ENCODE data around the gene ELFN1. TPM values are rescaled to one million over a fixed set of nuclear protein-coding genes. Genes with fewer than 3 reads are reported as not detected.
"Not testable (repeated sequence)": the region's sequence is repeated elsewhere in the genome, so short reads cannot be mapped to it uniquely, and the experiment has no call there.

Gene ELFN1
- total RNA-seq, 1 donor from 2014 or later, result not detected

GRCh38 chr7:1758859-1759521 is 88.9 kb downstream of the ELFN1 start:
- no peaks in the 10 kb centered on the region for H3K27me3 Mint-ChIP-seq
- no peak overlapping the region for H3K27ac Mint-ChIP-seq
- H3K4me1 Mint-ChIP-seq, result no peaks in the 10 kb centered on the region
- no peak for DNase-seq
- H3K9me3 Mint-ChIP-seq, result peaks cover 8% of the 10 kb centered on the region
- no peak overlapping the region for H3K4me3 Mint-ChIP-seq
- H3K36me3 Mint-ChIP-seq (ENCODE audit: low read depth), result no peaks in the 10 kb centered on the region
- intact Hi-C loops (cut with micrococcal nuclease), result no loop called here

GRCh38 chr7:1761097-1761496 is 91.0 kb downstream of the ELFN1 start:
- DNase-seq, result no peak
- no peak overlapping the region for H3K27ac Mint-ChIP-seq
- no peak overlapping the region for H3K4me3 Mint-ChIP-seq
- H3K36me3 Mint-ChIP-seq (ENCODE audit: low read depth), result no peaks in the 10 kb centered on the region
- peaks cover 8% of the 10 kb centered on the region for H3K9me3 Mint-ChIP-seq
- no peaks in the 10 kb centered on the region for H3K27me3 Mint-ChIP-seq
- intact Hi-C loops (cut with micrococcal nuclease), result no loop called here
- no peaks in the 10 kb centered on the region for H3K4me1 Mint-ChIP-seq

GRCh38 chr7:1761774-1762173 is 91.7 kb downstream of the ELFN1 start:
- Mint-ChIP-seq H3K36me3 (ENCODE audit: low read depth) (no peaks in the 10 kb centered on the region), H3K4me1 (no peaks in the 10 kb centered on the region), H3K4me3 (no peak overlapping the region), H3K9me3 (peaks cover 8% of the 10 kb centered on the region), H3K27me3 (no peaks in the 10 kb centered on the region), H3K27ac (no peak overlapping the region)
- intact Hi-C loops (cut with micrococcal nuclease), result no loop called here
- DNase-seq, result no peak

GRCh38 chr7:1762238-1762945 is 92.3 kb downstream of the ELFN1 start:
- H3K36me3 Mint-ChIP-seq (ENCODE audit: low read depth), result no peaks in the 10 kb centered on the region
- H3K4me3 Mint-ChIP-seq, result no peak overlapping the region
- no peaks in the 10 kb centered on the region for H3K4me1 Mint-ChIP-seq
- intact Hi-C loops (cut with micrococcal nuclease), result no loop called here
- DNase-seq, result no peak
- peaks cover 10% of the 10 kb centered on the region for H3K9me3 Mint-ChIP-seq
- no peaks in the 10 kb centered on the region for H3K27me3 Mint-ChIP-seq
- H3K27ac Mint-ChIP-seq, result no peak overlapping the region

GRCh38 chr7:1763033-1763432 is 93.0 kb downstream of the ELFN1 start:
- no peaks in the 10 kb centered on the region for H3K36me3 Mint-ChIP-seq (ENCODE audit: low read depth)
- H3K9me3 Mint-ChIP-seq, result peaks cover 11% of the 10 kb centered on the region
- H3K4me1 Mint-ChIP-seq, result no peaks in the 10 kb centered on the region
- no peak overlapping the region for H3K27ac Mint-ChIP-seq
- no peak for DNase-seq
- intact Hi-C loops (cut with micrococcal nuclease), result no loop called here
- H3K4me3 Mint-ChIP-seq, result no peak overlapping the region
- no peaks in the 10 kb centered on the region for H3K27me3 Mint-ChIP-seq

- H3K27ac Mint-ChIP-seq; H3K36me3 Mint-ChIP-seq (ENCODE audit: low read depth); DNase-seq; H3K4me3 Mint-ChIP-seq; intact Hi-C loops (cut with micrococcal nuclease); H3K4me1 Mint-ChIP-seq; H3K27me3 Mint-ChIP-seq: not testable (repeated sequence)
- peaks cover 11% of the 10 kb centered on the region for H3K9me3 Mint-ChIP-seq
These were observed 93.8 kb downstream of the ELFN1 start for GRCh38 chr7:1763911-1764310.

GRCh38 chr7:1765336-1765735 is 95.3 kb downstream of the ELFN1 start:
- Mint-ChIP-seq H3K27ac (no peak overlapping the region), H3K4me1 (no peaks in the 10 kb centered on the region), H3K27me3 (no peaks in the 10 kb centered on the region), H3K4me3 (no peak overlapping the region), H3K9me3 (peaks cover 8% of the 10 kb centered on the region), H3K36me3 (ENCODE audit: low read depth) (no peaks in the 10 kb centered on the region)
- DNase-seq, result no peak
- intact Hi-C loops (cut with micrococcal nuclease), result no loop called here

GRCh38 chr7:1767524-1767923 is 97.4 kb downstream of the ELFN1 start:
- no peak overlapping the region for H3K4me3 Mint-ChIP-seq
- H3K36me3 Mint-ChIP-seq (ENCODE audit: low read depth), result no peaks in the 10 kb centered on the region
- intact Hi-C loops (cut with micrococcal nuclease), result no loop called here
- peaks cover 4% of the 10 kb centered on the region for H3K9me3 Mint-ChIP-seq
- no peak overlapping the region for H3K27ac Mint-ChIP-seq
- H3K27me3 Mint-ChIP-seq, result no peaks in the 10 kb centered on the region
- DNase-seq, result no peak
- H3K4me1 Mint-ChIP-seq, result no peaks in the 10 kb centered on the region

GRCh38 chr7:1768832-1769231 is 98.8 kb downstream of the ELFN1 start:
- H3K4me1 Mint-ChIP-seq, result no peaks in the 10 kb centered on the region
- intact Hi-C loops (cut with micrococcal nuclease), result no loop called here
- peaks cover 9% of the 10 kb centered on the region for H3K9me3 Mint-ChIP-seq
- H3K4me3 Mint-ChIP-seq, result no peak overlapping the region
- H3K36me3 Mint-ChIP-seq (ENCODE audit: low read depth), result no peaks in the 10 kb centered on the region
- H3K27ac Mint-ChIP-seq, result no peak overlapping the region
- DNase-seq, result no peak
- no peaks in the 10 kb centered on the region for H3K27me3 Mint-ChIP-seq

- intact Hi-C loops (cut with micrococcal nuclease), result no loop called here
- Mint-ChIP-seq H3K27me3 (no peaks in the 10 kb centered on the region), H3K27ac (no peak overlapping the region), H3K36me3 (ENCODE audit: low read depth) (no peaks in the 10 kb centered on the region), H3K4me1 (no peaks in the 10 kb centered on the region), H3K9me3 (peaks cover 12% of the 10 kb centered on the region), H3K4me3 (no peak overlapping the region)
- DNase-seq, result no peak
These were observed 99.5 kb downstream of the ELFN1 start for GRCh38 chr7:1769286-1770200.

GRCh38 chr7:1770331-1770730 is 100.3 kb downstream of the ELFN1 start:
- intact Hi-C loops (cut with micrococcal nuclease), result no loop called here
- peaks cover 12% of the 10 kb centered on the region for H3K9me3 Mint-ChIP-seq
- no peak overlapping the region for H3K4me3 Mint-ChIP-seq
- H3K27ac Mint-ChIP-seq, result no peak overlapping the region
- no peak for DNase-seq
- H3K36me3 Mint-ChIP-seq (ENCODE audit: low read depth), result no peaks in the 10 kb centered on the region
- H3K4me1 Mint-ChIP-seq, result no peaks in the 10 kb centered on the region
- H3K27me3 Mint-ChIP-seq, result no peaks in the 10 kb centered on the region

- Mint-ChIP-seq H3K4me3 (no peak overlapping the region), H3K9me3 (peaks cover 16% of the 10 kb centered on the region), H3K27ac (no peak overlapping the region), H3K4me1 (no peaks in the 10 kb centered on the region), H3K27me3 (peaks cover 1% of the 10 kb centered on the region), H3K36me3 (ENCODE audit: low read depth) (no peaks in the 10 kb centered on the region)
- no peak for DNase-seq
- intact Hi-C loops (cut with micrococcal nuclease), result no loop called here
These were observed 105.3 kb downstream of the ELFN1 start for GRCh38 chr7:1775389-1775788.

- peaks cover 16% of the 10 kb centered on the region for H3K9me3 Mint-ChIP-seq
- DNase-seq, result no peak
- H3K4me1 Mint-ChIP-seq, result no peaks in the 10 kb centered on the region
- no peak overlapping the region for H3K4me3 Mint-ChIP-seq
- H3K27ac Mint-ChIP-seq, result no peak overlapping the region
- H3K36me3 Mint-ChIP-seq (ENCODE audit: low read depth), result no peaks in the 10 kb centered on the region
- H3K27me3 Mint-ChIP-seq, result peaks cover 1% of the 10 kb centered on the region
- intact Hi-C loops (cut with micrococcal nuclease), result no loop called here
These were observed 107.0 kb downstream of the ELFN1 start for GRCh38 chr7:1777122-1777521.

GRCh38 chr7:1779445-1779844 is 109.4 kb downstream of the ELFN1 start:
- intact Hi-C loops (cut with micrococcal nuclease), result no loop called here
- Mint-ChIP-seq H3K27ac (no peak overlapping the region), H3K4me1 (no peaks in the 10 kb centered on the region), H3K27me3 (peaks cover 3% of the 10 kb centered on the region), H3K9me3 (peaks cover 7% of the 10 kb centered on the region), H3K4me3 (no peak overlapping the region), H3K36me3 (ENCODE audit: low read depth) (no peaks in the 10 kb centered on the region)
- no peak for DNase-seq
